MG63 (cell line): ENCODE data around the gene GJB4. TPM values are rescaled to one million over a fixed set of nuclear protein-coding genes. Genes with fewer than 3 reads are reported as not detected.
"Not testable (repeated sequence)": the region's sequence is repeated elsewhere in the genome, so short reads cannot be mapped to it uniquely, and the experiment has no call there.

Experiments
- DNase-seq: peaks from one replicate; pipeline ENCODE4 v3.0.0-alpha.2; 2020
- H3K27me3 ChIP-seq: fragments of 250-450 bp; sonication (Bioruptor Pico); 2 replicates; pipeline ENCODE4 v1.5.1; 2020; ENCODE audit warnings: mild to moderate bottlenecking, moderate library complexity
- H3K36me3 ChIP-seq: fragments of 250-450 bp; sonication (Bioruptor Pico); 2 replicates; pipeline ENCODE4 v1.5.1; 2020; ENCODE audit warnings: mild to moderate bottlenecking, moderate library complexity
- H3K4me3 ChIP-seq: fragments of 250-450 bp; sonication (Bioruptor Pico); 2 replicates; pipeline ENCODE4 v1.5.1; 2020; ENCODE audit warnings: mild to moderate bottlenecking, moderate library complexity
- H3K9me3 ChIP-seq: fragments of 250-450 bp; sonication (Bioruptor Pico); 2 replicates; pipeline ENCODE4 v1.5.1; 2020; ENCODE audit warnings: mild to moderate bottlenecking, moderate library complexity
- total RNA-seq: library from RNA; depleted of rRNA; stranded (reverse); fragments of >200 nt; shearing (Covaris generic); gene quantifications from 2 replicates; pipeline ENCODE4 v1.2.3, GENCODE V29; 2014; ENCODE audit warnings: low replicate concordance; rRNA removed

GJB4 gene
- total RNA-seq, 1 experiment from 2014 or later: not detected

GRCh38 chr1:34808051-34808810, 48.7 kb downstream of the GJB4 start:
- Histone ChIP-seq H3K9me3 (peaks cover 8% of the 10 kb centered on the region), H3K27me3 (no peaks in the 10 kb centered on the region), H3K4me3 (no peak overlapping the region), H3K36me3 (no peaks in the 10 kb centered on the region)
- no peak for DNase-seq

GRCh38 chr1:34810781-34811180, 51.2 kb downstream of the GJB4 start:
- not testable (repeated sequence) for H3K36me3 ChIP-seq, H3K4me3 ChIP-seq, DNase-seq, H3K27me3 ChIP-seq, H3K9me3 ChIP-seq

Other genes with a start within 250 kb of the GJB4 start
- gene GJB5, start 4.7 kb upstream of the GJB4 start, total RNA-seq: not detected in 2 replicates
- not detected in 2 replicates for gene GJB3, start 21.5 kb downstream of the GJB4 start, total RNA-seq
- gene GJA4, start 33.3 kb downstream of the GJB4 start, total RNA-seq: not detected in 2 replicates
- gene SMIM12, start 100.0 kb downstream of the GJB4 start, total RNA-seq: 31.0 and 38.8 TPM in 2 replicates
- not detected in 2 replicates for gene DLGAP3, start 169.9 kb downstream of the GJB4 start, total RNA-seq
- gene TMEM35B, start 225.6 kb downstream of the GJB4 start, total RNA-seq: 46.1 and 53.9 TPM in 2 replicates